GM12873 (cell line): ENCODE data around the gene OSBPL9.

Experiments used
- CTCF ChIP-seq: IDR thresholded peaks from 2 replicates; pipeline ENCODE4 v1.5.1; 2012; ENCODE audit warnings: low read depth, mild to moderate bottlenecking, moderate library complexity, low read length, control low read depth; ENCODE audit not compliant: insufficient read depth; ENCODE audit errors: missing control alignments

OSBPL9 gene

GRCh38 chr1:51754666-51755065, 137.8 kb downstream of the OSBPL9 start:
- TF ChIP-seq CTCF: no peak

- no peak for TF ChIP-seq CTCF
These were observed 138.5 kb downstream of the OSBPL9 start for GRCh38 chr1:51755437-51755836.

- TF ChIP-seq CTCF: no peak
These were observed 139.4 kb downstream of the OSBPL9 start for GRCh38 chr1:51756290-51756689.

- TF ChIP-seq CTCF: no peak
These were observed 141.4 kb downstream of the OSBPL9 start for GRCh38 chr1:51758310-51758709.

- TF ChIP-seq CTCF: no peak
These were observed 144.0 kb downstream of the OSBPL9 start for GRCh38 chr1:51760872-51761271.

GRCh38 chr1:51761351-51761750, 144.5 kb downstream of the OSBPL9 start:
- no peak for TF ChIP-seq CTCF

- TF ChIP-seq CTCF: peak; percentile 73
These were observed 152.2 kb downstream of the OSBPL9 start for GRCh38 chr1:51768971-51769588.
